Ishikawa (cell line): Measurements from ENCODE around the gene AHR.

Experiments
- CEBPB ChIP-seq: IDR thresholded peaks from 2 replicates; pipeline ENCODE4 v1.6.1; 2012
- CREB1 ChIP-seq: IDR thresholded peaks from 2 replicates; pipeline ENCODE4 v1.6.1; 2012; ENCODE audit warnings: low read depth
- EGR1 ChIP-seq: IDR thresholded peaks from 2 replicates; pipeline ENCODE4 v1.6.1; 2012
- EP300 ChIP-seq: IDR thresholded peaks from 2 replicates; pipeline ENCODE4 v1.6.1; 2012; ENCODE audit warnings: borderline replicate concordance
- NFIC ChIP-seq: IDR thresholded peaks from 2 replicates; pipeline ENCODE4 v1.6.1; 2012
- RAD21 ChIP-seq: IDR thresholded peaks from 2 replicates; pipeline ENCODE4 v1.6.1; 2012; ENCODE audit warnings: low read depth
- TAF1 ChIP-seq: IDR thresholded peaks from 2 replicates; pipeline ENCODE4 v1.6.1; 2012; ENCODE audit warnings: low read depth, mild to moderate bottlenecking
- TCF12 ChIP-seq: IDR thresholded peaks from 2 replicates; pipeline ENCODE4 v1.6.1; 2012; ENCODE audit warnings: low read depth
- TEAD4 ChIP-seq: IDR thresholded peaks from 2 replicates; pipeline ENCODE4 v1.6.1; 2012
- YY1 ChIP-seq: IDR thresholded peaks from 2 replicates; pipeline ENCODE4 v1.6.1; 2012; ENCODE audit warnings: low read depth
- ZBTB7A ChIP-seq: IDR thresholded peaks from 2 replicates; pipeline ENCODE4 v1.6.1; 2012; ENCODE audit warnings: low read depth
- TF ChIP-seq, protein P1 (sequence below): IDR thresholded peaks from 2 replicates; pipeline ENCODE4 v1.6.1; 2012
- TF ChIP-seq, protein P2 (sequence below): IDR thresholded peaks from 2 replicates; pipeline ENCODE4 v1.6.1; 2012; ENCODE audit warnings: low read depth, mild to moderate bottlenecking
- TF ChIP-seq, protein P3 (sequence below): IDR thresholded peaks from 2 replicates; pipeline ENCODE4 v1.6.1; 2012

DNA sequence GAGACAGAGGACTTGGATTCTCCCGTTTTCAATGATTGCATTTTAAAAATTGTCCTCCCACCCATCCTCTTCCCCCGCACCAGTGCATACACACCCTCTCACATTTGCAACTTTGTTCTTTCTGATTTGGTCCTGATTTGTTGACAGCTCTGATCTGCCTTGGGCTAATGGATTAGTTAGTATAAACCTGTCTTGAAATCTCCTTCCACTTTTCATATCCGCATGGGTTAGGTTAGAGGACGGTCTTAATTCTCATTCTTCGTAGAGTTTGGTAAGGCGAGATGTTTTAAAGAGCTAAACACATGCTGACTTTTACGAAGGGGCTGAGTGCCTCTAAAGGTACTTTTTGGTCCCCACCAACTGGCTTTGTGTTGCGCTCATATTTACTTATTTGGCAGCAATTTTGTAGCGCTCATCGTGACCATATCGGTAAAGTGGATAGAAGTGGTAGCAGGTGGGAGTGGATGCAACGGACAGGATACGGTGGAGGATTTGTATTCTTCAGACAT lies 1.1 kb downstream of the AHR start:
- 0 out of 2 replicates have a peak, but pooled peaks have one; percentile 19 for TF ChIP-seq TAF1
- TF ChIP-seq, protein P1, sequence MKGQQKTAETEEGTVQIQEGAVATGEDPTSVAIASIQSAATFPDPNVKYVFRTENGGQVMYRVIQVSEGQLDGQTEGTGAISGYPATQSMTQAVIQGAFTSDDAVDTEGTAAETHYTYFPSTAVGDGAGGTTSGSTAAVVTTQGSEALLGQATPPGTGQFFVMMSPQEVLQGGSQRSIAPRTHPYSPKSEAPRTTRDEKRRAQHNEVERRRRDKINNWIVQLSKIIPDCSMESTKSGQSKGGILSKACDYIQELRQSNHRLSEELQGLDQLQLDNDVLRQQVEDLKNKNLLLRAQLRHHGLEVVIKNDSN: no peak
- no peak for TF ChIP-seq YY1
- TF ChIP-seq, protein P2, sequence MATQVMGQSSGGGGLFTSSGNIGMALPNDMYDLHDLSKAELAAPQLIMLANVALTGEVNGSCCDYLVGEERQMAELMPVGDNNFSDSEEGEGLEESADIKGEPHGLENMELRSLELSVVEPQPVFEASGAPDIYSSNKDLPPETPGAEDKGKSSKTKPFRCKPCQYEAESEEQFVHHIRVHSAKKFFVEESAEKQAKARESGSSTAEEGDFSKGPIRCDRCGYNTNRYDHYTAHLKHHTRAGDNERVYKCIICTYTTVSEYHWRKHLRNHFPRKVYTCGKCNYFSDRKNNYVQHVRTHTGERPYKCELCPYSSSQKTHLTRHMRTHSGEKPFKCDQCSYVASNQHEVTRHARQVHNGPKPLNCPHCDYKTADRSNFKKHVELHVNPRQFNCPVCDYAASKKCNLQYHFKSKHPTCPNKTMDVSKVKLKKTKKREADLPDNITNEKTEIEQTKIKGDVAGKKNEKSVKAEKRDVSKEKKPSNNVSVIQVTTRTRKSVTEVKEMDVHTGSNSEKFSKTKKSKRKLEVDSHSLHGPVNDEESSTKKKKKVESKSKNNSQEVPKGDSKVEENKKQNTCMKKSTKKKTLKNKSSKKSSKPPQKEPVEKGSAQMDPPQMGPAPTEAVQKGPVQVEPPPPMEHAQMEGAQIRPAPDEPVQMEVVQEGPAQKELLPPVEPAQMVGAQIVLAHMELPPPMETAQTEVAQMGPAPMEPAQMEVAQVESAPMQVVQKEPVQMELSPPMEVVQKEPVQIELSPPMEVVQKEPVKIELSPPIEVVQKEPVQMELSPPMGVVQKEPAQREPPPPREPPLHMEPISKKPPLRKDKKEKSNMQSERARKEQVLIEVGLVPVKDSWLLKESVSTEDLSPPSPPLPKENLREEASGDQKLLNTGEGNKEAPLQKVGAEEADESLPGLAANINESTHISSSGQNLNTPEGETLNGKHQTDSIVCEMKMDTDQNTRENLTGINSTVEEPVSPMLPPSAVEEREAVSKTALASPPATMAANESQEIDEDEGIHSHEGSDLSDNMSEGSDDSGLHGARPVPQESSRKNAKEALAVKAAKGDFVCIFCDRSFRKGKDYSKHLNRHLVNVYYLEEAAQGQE: no peak
- no peak for TF ChIP-seq EGR1
- no peak for TF ChIP-seq CEBPB
- no peak for TF ChIP-seq RAD21
- TF ChIP-seq EP300: no peak
- TF ChIP-seq, protein P3, sequence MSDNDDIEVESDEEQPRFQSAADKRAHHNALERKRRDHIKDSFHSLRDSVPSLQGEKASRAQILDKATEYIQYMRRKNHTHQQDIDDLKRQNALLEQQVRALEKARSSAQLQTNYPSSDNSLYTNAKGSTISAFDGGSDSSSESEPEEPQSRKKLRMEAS: peak; percentile 2; the same call in 1 of the 2 replicates
- no peak for TF ChIP-seq TEAD4
- no peak for TF ChIP-seq TCF12
- TF ChIP-seq ZBTB7A: no peak
- TF ChIP-seq CREB1: no peak
- no peak for TF ChIP-seq NFIC
